ENCODE data around the gene AMIGO3. TPM values are rescaled to one million over a fixed set of nuclear protein-coding genes. Genes with fewer than 3 reads are reported as not detected.

The AMIGO3 gene
- total and polyA plus RNA-seq, 2 experiments from 2014 or later, result 2.9 to 10.4 TPM

DNA sequence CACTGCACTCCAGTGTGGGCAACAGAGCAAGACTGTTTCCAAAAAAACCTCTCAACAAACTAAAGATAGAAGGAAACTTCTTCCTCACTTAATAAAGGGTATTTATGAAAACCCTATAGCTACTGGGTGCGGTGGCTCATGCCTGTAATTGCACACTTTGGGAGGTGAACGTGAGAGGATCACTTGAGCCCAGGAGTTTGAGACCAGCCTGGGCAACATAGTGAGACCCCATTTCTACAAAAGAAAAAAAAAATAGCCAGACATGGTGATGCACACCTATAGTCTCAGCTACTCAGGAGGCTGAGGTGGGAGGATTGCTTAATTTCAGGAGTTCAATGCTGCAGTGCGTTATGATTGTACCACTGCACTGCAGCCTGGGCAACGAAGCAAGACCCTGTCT is 44.5 kb upstream of the AMIGO3 start:
- Mint-ChIP-seq H3K4me1 (no peaks in the 10 kb centered on the region), H3K4me3 (no peak overlapping the region), H3K36me3 (ENCODE audit: low read depth) (no peaks in the 10 kb centered on the region), H3K27me3 (ENCODE audit: insufficient read depth, low read depth, poor library complexity) (no peaks in the 10 kb centered on the region), H3K9me3 (no peaks in the 10 kb centered on the region), H3K27ac (no peak overlapping the region)
- Histone ChIP-seq H3K9me2 (ENCODE audit: insufficient read depth) (no peaks in the 10 kb centered on the region), H3K36me3 (ENCODE audit: insufficient read depth) (no peaks in the 10 kb centered on the region), H4K20me1 (replicated peaks; ENCODE audit: insufficient read depth) (peaks cover 27% of the 10 kb centered on the region), H3K79me2 (replicated peaks; ENCODE audit: insufficient read depth) (peaks cover 98% of the 10 kb centered on the region), H3K4me3 (no peak overlapping the region), H3F3A (replicated peaks; ENCODE audit: low read depth) (0 out of 2 replicates have a peak, but pooled peaks cover 5% of the 10 kb centered on the region), H3K27ac (ENCODE audit: low read depth) (no peak overlapping the region), H3K27me3 (ENCODE audit: insufficient read depth) (no peaks in the 10 kb centered on the region), H2AFZ (no peak overlapping the region), H3K4me1 (ENCODE audit: insufficient read depth) (no peaks in the 10 kb centered on the region), H3K4me2 (no peak overlapping the region)
- DNase-seq (ENCODE audit: low spot score), result no peak
- TF ChIP-seq, protein P1, sequence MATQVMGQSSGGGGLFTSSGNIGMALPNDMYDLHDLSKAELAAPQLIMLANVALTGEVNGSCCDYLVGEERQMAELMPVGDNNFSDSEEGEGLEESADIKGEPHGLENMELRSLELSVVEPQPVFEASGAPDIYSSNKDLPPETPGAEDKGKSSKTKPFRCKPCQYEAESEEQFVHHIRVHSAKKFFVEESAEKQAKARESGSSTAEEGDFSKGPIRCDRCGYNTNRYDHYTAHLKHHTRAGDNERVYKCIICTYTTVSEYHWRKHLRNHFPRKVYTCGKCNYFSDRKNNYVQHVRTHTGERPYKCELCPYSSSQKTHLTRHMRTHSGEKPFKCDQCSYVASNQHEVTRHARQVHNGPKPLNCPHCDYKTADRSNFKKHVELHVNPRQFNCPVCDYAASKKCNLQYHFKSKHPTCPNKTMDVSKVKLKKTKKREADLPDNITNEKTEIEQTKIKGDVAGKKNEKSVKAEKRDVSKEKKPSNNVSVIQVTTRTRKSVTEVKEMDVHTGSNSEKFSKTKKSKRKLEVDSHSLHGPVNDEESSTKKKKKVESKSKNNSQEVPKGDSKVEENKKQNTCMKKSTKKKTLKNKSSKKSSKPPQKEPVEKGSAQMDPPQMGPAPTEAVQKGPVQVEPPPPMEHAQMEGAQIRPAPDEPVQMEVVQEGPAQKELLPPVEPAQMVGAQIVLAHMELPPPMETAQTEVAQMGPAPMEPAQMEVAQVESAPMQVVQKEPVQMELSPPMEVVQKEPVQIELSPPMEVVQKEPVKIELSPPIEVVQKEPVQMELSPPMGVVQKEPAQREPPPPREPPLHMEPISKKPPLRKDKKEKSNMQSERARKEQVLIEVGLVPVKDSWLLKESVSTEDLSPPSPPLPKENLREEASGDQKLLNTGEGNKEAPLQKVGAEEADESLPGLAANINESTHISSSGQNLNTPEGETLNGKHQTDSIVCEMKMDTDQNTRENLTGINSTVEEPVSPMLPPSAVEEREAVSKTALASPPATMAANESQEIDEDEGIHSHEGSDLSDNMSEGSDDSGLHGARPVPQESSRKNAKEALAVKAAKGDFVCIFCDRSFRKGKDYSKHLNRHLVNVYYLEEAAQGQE (IDR thresholded peaks at IDR 0.05; ENCODE audit: unreplicated experiment), result no peak
- TF ChIP-seq, protein P2, sequence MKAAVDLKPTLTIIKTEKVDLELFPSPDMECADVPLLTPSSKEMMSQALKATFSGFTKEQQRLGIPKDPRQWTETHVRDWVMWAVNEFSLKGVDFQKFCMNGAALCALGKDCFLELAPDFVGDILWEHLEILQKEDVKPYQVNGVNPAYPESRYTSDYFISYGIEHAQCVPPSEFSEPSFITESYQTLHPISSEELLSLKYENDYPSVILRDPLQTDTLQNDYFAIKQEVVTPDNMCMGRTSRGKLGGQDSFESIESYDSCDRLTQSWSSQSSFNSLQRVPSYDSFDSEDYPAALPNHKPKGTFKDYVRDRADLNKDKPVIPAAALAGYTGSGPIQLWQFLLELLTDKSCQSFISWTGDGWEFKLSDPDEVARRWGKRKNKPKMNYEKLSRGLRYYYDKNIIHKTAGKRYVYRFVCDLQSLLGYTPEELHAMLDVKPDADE (IDR thresholded peaks at IDR 0.05), result no peak
- TF ChIP-seq ZNF331 (CRISPR knock-in tag; IDR thresholded peaks at IDR 0.05; ENCODE audit: low read depth) (no peak), JUNB (IDR thresholded peaks at IDR 0.05; ENCODE audit: unreplicated experiment) (no peak), CREB1 (CRISPR knock-in tag; IDR thresholded peaks at IDR 0.05; ENCODE audit: low read depth) (no peak), POLR2AphosphoS5 (IDR thresholded peaks at IDR 0.05; ENCODE audit: low read depth) (no peak), NANOG (IDR thresholded peaks at IDR 0.05; ENCODE audit: borderline replicate concordance) (no peak)
- no peak for ATAC-seq

DNA sequence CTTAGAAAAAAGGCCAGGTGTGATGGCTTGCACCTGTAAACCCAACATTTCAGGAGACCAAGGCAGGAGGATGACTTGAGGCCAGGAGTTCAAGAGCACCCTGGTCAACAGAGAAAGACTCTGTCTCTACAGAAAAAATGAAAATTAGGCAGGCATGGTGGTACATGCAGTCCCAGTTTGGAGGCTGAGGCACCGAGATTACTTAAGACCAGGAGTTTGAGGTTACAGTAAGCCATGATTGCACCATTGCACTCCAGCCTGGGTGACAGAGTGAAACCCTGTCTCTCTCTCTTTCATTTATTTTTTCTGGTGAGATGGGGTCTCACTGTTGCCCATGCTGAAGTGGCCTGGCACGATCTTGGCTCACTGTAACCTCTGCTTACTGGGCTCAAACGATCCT is 42.2 kb upstream of the AMIGO3 start:
- H3K27ac Mint-ChIP-seq, result no peak overlapping the region
- H3F3A ChIP-seq (replicated peaks; ENCODE audit: low read depth), result 0 out of 2 replicates have a peak, but pooled peaks cover 5% of the 10 kb centered on the region
- no peaks in the 10 kb centered on the region for H3K9me3 Mint-ChIP-seq
- TF ChIP-seq ZNF331 (CRISPR knock-in tag; IDR thresholded peaks at IDR 0.05; ENCODE audit: low read depth) (no peak), STAT1 (IDR thresholded peaks at IDR 0.05; ENCODE audit: unreplicated experiment) (no peak), EZH2 (IDR thresholded peaks at IDR 0.05; ENCODE audit: low read depth, unreplicated experiment) (no peak), EZH2phosphoT487 (IDR thresholded peaks at IDR 0.05; ENCODE audit: unreplicated experiment) (no peak), JUNB (IDR thresholded peaks at IDR 0.05; ENCODE audit: unreplicated experiment) (no peak), POLR2AphosphoS5 (IDR thresholded peaks at IDR 0.05; ENCODE audit: low read depth) (no peak), CREB1 (CRISPR knock-in tag; IDR thresholded peaks at IDR 0.05; ENCODE audit: low read depth) (no peak), NANOG (IDR thresholded peaks at IDR 0.05; ENCODE audit: borderline replicate concordance) (no peak), ZNF114 (CRISPR knock-in tag; IDR thresholded peaks at IDR 0.05) (no peak)
- TF ChIP-seq, protein P2 (IDR thresholded peaks at IDR 0.05), result no peak
- TF ChIP-seq, protein P3, sequence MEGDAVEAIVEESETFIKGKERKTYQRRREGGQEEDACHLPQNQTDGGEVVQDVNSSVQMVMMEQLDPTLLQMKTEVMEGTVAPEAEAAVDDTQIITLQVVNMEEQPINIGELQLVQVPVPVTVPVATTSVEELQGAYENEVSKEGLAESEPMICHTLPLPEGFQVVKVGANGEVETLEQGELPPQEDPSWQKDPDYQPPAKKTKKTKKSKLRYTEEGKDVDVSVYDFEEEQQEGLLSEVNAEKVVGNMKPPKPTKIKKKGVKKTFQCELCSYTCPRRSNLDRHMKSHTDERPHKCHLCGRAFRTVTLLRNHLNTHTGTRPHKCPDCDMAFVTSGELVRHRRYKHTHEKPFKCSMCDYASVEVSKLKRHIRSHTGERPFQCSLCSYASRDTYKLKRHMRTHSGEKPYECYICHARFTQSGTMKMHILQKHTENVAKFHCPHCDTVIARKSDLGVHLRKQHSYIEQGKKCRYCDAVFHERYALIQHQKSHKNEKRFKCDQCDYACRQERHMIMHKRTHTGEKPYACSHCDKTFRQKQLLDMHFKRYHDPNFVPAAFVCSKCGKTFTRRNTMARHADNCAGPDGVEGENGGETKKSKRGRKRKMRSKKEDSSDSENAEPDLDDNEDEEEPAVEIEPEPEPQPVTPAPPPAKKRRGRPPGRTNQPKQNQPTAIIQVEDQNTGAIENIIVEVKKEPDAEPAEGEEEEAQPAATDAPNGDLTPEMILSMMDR (conservative IDR thresholded peaks at IDR 0.05; ENCODE audit: low read depth in 2 of 2), result no peak
- H2AFZ ChIP-seq, result no peak overlapping the region
- peaks cover 45% of the 10 kb centered on the region for H4K20me1 ChIP-seq (replicated peaks; ENCODE audit: insufficient read depth)
- no peaks in the 10 kb centered on the region for H3K36me3 Mint-ChIP-seq (ENCODE audit: low read depth)
- no peaks in the 10 kb centered on the region for H3K27me3 Mint-ChIP-seq (ENCODE audit: insufficient read depth, low read depth, poor library complexity)
- no peak overlapping the region for H3K27ac ChIP-seq (ENCODE audit: low read depth)
- no peaks in the 10 kb centered on the region for H3K9me2 ChIP-seq (ENCODE audit: insufficient read depth)
- no peaks in the 10 kb centered on the region for H3K27me3 ChIP-seq (ENCODE audit: insufficient read depth)
- ATAC-seq (no peak), DNase-seq (ENCODE audit: low spot score) (no peak)
- peaks cover 100% of the 10 kb centered on the region for H3K79me2 ChIP-seq (replicated peaks; ENCODE audit: insufficient read depth)
- H3K4me2 ChIP-seq, result no peak overlapping the region
- H3K4me1 Mint-ChIP-seq, result no peaks in the 10 kb centered on the region
- H3K4me3 ChIP-seq, result no peak overlapping the region
- no peaks in the 10 kb centered on the region for H3K4me1 ChIP-seq (ENCODE audit: insufficient read depth)
- H3K36me3 ChIP-seq (ENCODE audit: insufficient read depth), result no peaks in the 10 kb centered on the region
- H3K4me3 Mint-ChIP-seq, result no peak overlapping the region
